Measurements from ENCODE around the gene GAL3ST2. TPM values are rescaled to one million over a fixed set of nuclear protein-coding genes. Genes with fewer than 3 reads are reported as not detected.

Gene GAL3ST2
- total and polyA plus RNA-seq, 2 of the 8 experiments (the other 6 are each of a cell fraction or from before 2014, with no cell fraction given) = not detected

DNA sequence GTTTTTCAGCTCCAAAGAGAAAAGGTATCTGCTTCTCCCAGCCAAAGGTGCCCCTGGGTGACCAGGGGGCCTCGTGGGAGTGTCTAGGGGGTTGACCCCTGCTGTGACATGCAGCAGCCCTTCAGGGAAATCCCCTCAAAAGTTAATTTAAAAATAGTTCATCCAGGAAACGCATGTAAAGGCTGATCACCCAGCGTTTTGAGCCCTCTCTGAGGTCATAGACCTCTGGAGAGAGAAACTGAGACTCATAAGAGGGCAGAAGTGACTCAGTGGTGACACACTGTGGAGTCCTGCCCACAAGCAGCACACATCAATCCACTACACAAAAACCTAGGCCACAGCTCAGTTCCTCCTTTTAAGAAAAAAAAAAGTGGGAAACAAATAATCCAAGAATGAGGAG lies 11.9 kb downstream of the GAL3ST2 start:
- ChIA-PET CTCF (ENCODE audit: partially characterized antibody) (no interaction called here), POLR2A (ENCODE audit: partially characterized antibody) (no interaction called here)
- Histone ChIP-seq H3K18ac (ENCODE audit: extremely low read depth, low read length) (no peak overlapping the region), H2BK15ac (ENCODE audit: low read length) (no peak overlapping the region), H3K4me2 (ENCODE audit: insufficient read depth in 1 of 2, low read depth in 2 of 2, low read length in 2 of 2) (no peak overlapping the region), H3K23me2 (ENCODE audit: low read depth, low read length) (peaks cover 1% of the 10 kb centered on the region; the same call in 1 of the 2 replicates), H3K27me3 (replicated peaks in 1 of 4; ENCODE audit: control insufficient read depth in 3 of 4, extremely low read depth in 1 of 4, insufficient read depth in 3 of 4, low read length in 3 of 4) (no peaks in the 10 kb centered on the region), H3K4ac (replicated peaks; ENCODE audit: insufficient read length, low read depth, low read length) (no peak overlapping the region), H2BK5ac (ENCODE audit: low read depth, low read length) (no peak overlapping the region), H3K4me3 (ENCODE audit: extremely low read depth in 1 of 4, insufficient read depth in 2 of 4, low read depth in 3 of 4, low read length in 4 of 4) (no peak overlapping the region), H4K8ac (ENCODE audit: extremely low read depth, insufficient read depth, low read length) (no peak overlapping the region), H3K27ac (ENCODE audit: low read depth, low read length) (no peak overlapping the region), H2AFZ (ENCODE audit: low read length) (no peak overlapping the region), H4K20me1 (replicated peaks in 1 of 2; ENCODE audit: control insufficient read depth in 1 of 2, insufficient read depth in 2 of 2, low read length in 2 of 2) (no peaks in the 10 kb centered on the region), H2BK120ac (replicated peaks; ENCODE audit: low read depth, low read length) (no peak overlapping the region), H3K56ac (replicated peaks; ENCODE audit: insufficient read length, low read depth, low read length) (no peak overlapping the region), H2AK5ac (ENCODE audit: low read depth, low read length) (no peak overlapping the region), H3K23ac (ENCODE audit: insufficient read length) (no peak overlapping the region), H4K5ac (ENCODE audit: insufficient read length, low read depth, low read length) (no peak overlapping the region), H3K79me1 (ENCODE audit: low read depth, low read length) (no peaks in the 10 kb centered on the region), H3K79me2 (ENCODE audit: control insufficient read depth in 1 of 2, insufficient read depth in 2 of 2, low read length in 2 of 2) (no peaks in the 10 kb centered on the region), H2BK12ac (ENCODE audit: low read depth, low read length) (no peak overlapping the region), H3K9me3 (ENCODE audit: insufficient read depth in 2 of 2, low read depth in 1 of 2, low read length in 1 of 2) (peaks cover 30 to 33% of the 10 kb centered on the region in 2 experiments), H3K9ac (replicated peaks in 1 of 4; ENCODE audit: extremely low read depth in 1 of 4, low read depth in 3 of 4, low read length in 3 of 4) (no peak overlapping the region), H2BK20ac (ENCODE audit: low read length) (no peak overlapping the region), H4K91ac (replicated peaks; ENCODE audit: insufficient read length, low read length) (no peak overlapping the region), H3K14ac (ENCODE audit: insufficient read length) (no peak overlapping the region), H3K36me3 (ENCODE audit: control insufficient read depth in 2 of 4, insufficient read depth in 4 of 4, low read length in 3 of 4) (no peaks in the 10 kb centered on the region), H3K4me1 (replicated peaks in 1 of 4; ENCODE audit: control insufficient read depth in 3 of 4, insufficient read depth in 4 of 4, low read length in 3 of 4) (no peaks in the 10 kb centered on the region)
- FAIRE-seq (no peak), DNase-seq (ENCODE audit: low read depth in 1 of 2, low spot score in 2 of 2) (no peak)
- 57% methylated on average over 3 of the region's 3 CpGs; no CpG with 5 or more reads in 1 of the 2 experiments for WGBS, 2 experiments (ENCODE audit: extremely low coverage in 1 of 2, insufficient coverage in 1 of 2, insufficient read length in 1 of 2, insufficient replicate concordance in 2 of 2, low coverage in 1 of 2, low lambda C conversion rate in 2 of 2, missing lambda C conversion rate in 1 of 2)
- TF ChIP-seq POLR2A (IDR thresholded peaks at IDR 0.05; ENCODE audit: control extremely low read depth in 1 of 2, low read depth in 2 of 2, low read length in 2 of 2) = no peak

Data from H1 (cell line).